ENCODE measurements around the gene MCM7. TPM values are rescaled to one million over a fixed set of nuclear protein-coding genes. Genes with fewer than 3 reads are reported as not detected.

The MCM7 gene
- polyA plus RNA-seq, 1 of the 3 experiments (the other 2 are of a cell fraction) = 241 TPM

DNA sequence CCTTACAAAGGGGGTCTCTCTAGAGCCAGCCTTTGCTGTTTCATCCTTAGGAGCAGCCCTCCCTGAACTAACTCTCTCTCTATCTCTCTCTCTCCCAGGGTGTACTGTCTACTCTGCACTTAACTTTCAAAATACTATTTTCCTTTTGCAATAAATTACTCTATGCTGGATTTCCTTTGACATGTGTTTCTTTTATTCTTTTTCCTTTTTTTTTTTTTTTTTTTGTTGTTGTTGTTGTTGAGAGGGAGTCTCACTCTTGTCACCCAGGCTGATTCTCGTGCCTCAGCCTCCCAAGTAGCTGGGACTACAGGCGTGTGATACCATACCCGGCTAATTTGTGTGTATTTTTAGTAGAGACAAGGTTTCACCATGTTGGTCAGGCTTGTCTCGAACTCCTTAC, 18.2 kb downstream of the MCM7 start:
- ChIA-PET POLR2A (interaction anchor here (0.5 kb wide), 1 partner anchor 52 kb away, joined by 3 read pairs; no protein-coding TSS in a partner anchor), CTCF (interaction anchor here (1.0 to 8.5 kb wide), 11 partner anchors 12 to 506 kb away, joined by 3 to 59 read pairs (median 6); partner anchors contain the start of genes AP4M1 and MCM7)
- TF ChIP-seq, protein P1, sequence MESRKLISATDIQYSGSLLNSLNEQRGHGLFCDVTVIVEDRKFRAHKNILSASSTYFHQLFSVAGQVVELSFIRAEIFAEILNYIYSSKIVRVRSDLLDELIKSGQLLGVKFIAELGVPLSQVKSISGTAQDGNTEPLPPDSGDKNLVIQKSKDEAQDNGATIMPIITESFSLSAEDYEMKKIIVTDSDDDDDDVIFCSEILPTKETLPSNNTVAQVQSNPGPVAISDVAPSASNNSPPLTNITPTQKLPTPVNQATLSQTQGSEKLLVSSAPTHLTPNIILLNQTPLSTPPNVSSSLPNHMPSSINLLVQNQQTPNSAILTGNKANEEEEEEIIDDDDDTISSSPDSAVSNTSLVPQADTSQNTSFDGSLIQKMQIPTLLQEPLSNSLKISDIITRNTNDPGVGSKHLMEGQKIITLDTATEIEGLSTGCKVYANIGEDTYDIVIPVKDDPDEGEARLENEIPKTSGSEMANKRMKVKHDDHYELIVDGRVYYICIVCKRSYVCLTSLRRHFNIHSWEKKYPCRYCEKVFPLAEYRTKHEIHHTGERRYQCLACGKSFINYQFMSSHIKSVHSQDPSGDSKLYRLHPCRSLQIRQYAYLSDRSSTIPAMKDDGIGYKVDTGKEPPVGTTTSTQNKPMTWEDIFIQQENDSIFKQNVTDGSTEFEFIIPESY (IDR thresholded peaks at IDR 0.05; ENCODE audit: borderline replicate concordance, low read depth) = no peak
- no peak for TF ChIP-seq RAD21 (IDR thresholded peaks at IDR 0.05; ENCODE audit: low read length)
- no peak for TF ChIP-seq FOXJ3 (CRISPR knock-in tag; IDR thresholded peaks at IDR 0.05)
- no peak for TF ChIP-seq YY1 (IDR thresholded peaks at IDR 0.05; ENCODE audit: low read depth)
- TF ChIP-seq SMC3 (IDR thresholded peaks at IDR 0.05; ENCODE audit: low read depth, low read length) = no peak
- no peak for TF ChIP-seq CTCF (IDR thresholded peaks at IDR 0.05)
- TF ChIP-seq ELF1 (IDR thresholded peaks at IDR 0.05) = no peak
- H3K4me2 ChIP-seq = no peak overlapping the region
- peaks cover 13 to 29% of the 10 kb centered on the region in 2 experiments; a peak in 3 of 4 replicates for H3K4me1 ChIP-seq (ENCODE audit: control insufficient read depth in 1 of 2, insufficient read depth in 2 of 2, low read depth in 1 of 2, low read length in 1 of 2)
- H3K27me3 ChIP-seq (ENCODE audit: insufficient read depth) = no peaks in the 10 kb centered on the region
- H3K9me2 ChIP-seq = no peaks in the 10 kb centered on the region
- peaks cover 38% of the 10 kb centered on the region for H3K79me2 ChIP-seq (ENCODE audit: insufficient read depth)
- DNase-seq = no peak
- no peak overlapping the region for H3K27ac ChIP-seq (ENCODE audit: low read depth in 2 of 2, low read length in 1 of 2)
- H3K9me3 ChIP-seq = no peaks in the 10 kb centered on the region
- H3K9ac ChIP-seq = no peak overlapping the region
- WGBS (ENCODE audit: low lambda C conversion rate) = 88% methylated on average over 4 of the region's 4 CpGs
- H3F3A ChIP-seq (replicated peaks; ENCODE audit: insufficient read depth) = peaks cover 18% of the 10 kb centered on the region
- H3K36me3 ChIP-seq (replicated peaks in 1 of 2; ENCODE audit: control insufficient read depth in 1 of 2, insufficient read depth in 2 of 2, low read length in 1 of 2) = peaks cover 12 to 24% of the 10 kb centered on the region in 2 experiments
- H4K20me1 ChIP-seq (ENCODE audit: insufficient read depth) = peaks cover 16% of the 10 kb centered on the region; the same call in 1 of the 2 replicates
- no peak overlapping the region for H3K4me3 ChIP-seq (ENCODE audit: low read depth in 2 of 2, low read length in 1 of 2)
- no peak overlapping the region for H2AFZ ChIP-seq (ENCODE audit: low read depth)

GRCh38 chr7:100081535-100082102, 19.6 kb downstream of the MCM7 start, which contains the start of gene ZNF3:
Gene ZNF3, minus strand, starts transcription at chr7:100081723. Its CDS starts 4,366 bp downstream, at chr7:100077357.
- Histone ChIP-seq H3K4me1 (ENCODE audit: control insufficient read depth in 1 of 2, insufficient read depth in 2 of 2, low read depth in 1 of 2, low read length in 1 of 2) (peaks cover 12 to 19% of the 10 kb centered on the region in 2 experiments; a peak in 3 of 4 replicates), H3K4me2 (peak within 1 kb of the TSS; percentile 87), H3F3A (replicated peaks; ENCODE audit: insufficient read depth) (peaks cover 11% of the 10 kb centered on the region), H3K4me3 (ENCODE audit: low read depth in 2 of 2, low read length in 1 of 2) (peak within 1 kb of the TSS; percentile 67 to 94), H4K20me1 (ENCODE audit: insufficient read depth) (peaks cover 20% of the 10 kb centered on the region; the same call in 1 of the 2 replicates), H3K36me3 (replicated peaks in 1 of 2; ENCODE audit: control insufficient read depth in 1 of 2, insufficient read depth in 2 of 2, low read length in 1 of 2) (peaks cover 21 to 38% of the 10 kb centered on the region in 2 experiments), H2AFZ (ENCODE audit: low read depth) (peak within 1 kb of the TSS; percentile 65), H3K9me2 (no peaks in the 10 kb centered on the region), H3K27ac (ENCODE audit: low read depth in 2 of 2, low read length in 1 of 2) (peak within 1 kb of the TSS; percentile 76 to 87), H3K79me2 (ENCODE audit: insufficient read depth) (peaks cover 49% of the 10 kb centered on the region), H3K27me3 (ENCODE audit: insufficient read depth) (no peaks in the 10 kb centered on the region), H3K9ac (peak within 1 kb of the TSS; percentile 92), H3K9me3 (no peaks in the 10 kb centered on the region)
- WGBS (ENCODE audit: low lambda C conversion rate) = under 1% methylated on average over 30 of the region's 55 CpGs
- ChIA-PET POLR2A (interaction anchor here (0.9 to 1.4 kb wide), 3 partner anchors 20 to 88 kb away, joined by 3 to 11 read pairs (median 4); partner anchors contain the start of genes AP4M1, MCM7 and ZSCAN21), CTCF (interaction anchor here (0.7 to 8.5 kb wide), 17 partner anchors 9 to 508 kb away, joined by 3 to 59 read pairs (median 5); partner anchors contain the start of genes AP4M1, LAMTOR4, MCM7 and TRIM4)
- peak; percentile 99 for DNase-seq
- TF ChIP-seq NFIC (IDR thresholded peaks at IDR 0.05; ENCODE audit: borderline replicate concordance) (peak; percentile 56; the same call in 1 of the 2 replicates), POLR2AphosphoS5 (IDR thresholded peaks at IDR 0.05; ENCODE audit: low read depth, low read length) (peak; percentile 97), USF1 (IDR thresholded peaks at IDR 0.05; ENCODE audit: borderline replicate concordance, low read depth) (peak; percentile 44; the same call in 1 of the 2 replicates), ELF1 (IDR thresholded peaks at IDR 0.05) (peak; percentile 88), NRF1 (IDR thresholded peaks at IDR 0.05; ENCODE audit: low read depth, low read length) (no peak), TCF12 (IDR thresholded peaks at IDR 0.05) (peak; percentile 60), MXI1 (IDR thresholded peaks at IDR 0.05; ENCODE audit: low read depth, low read length) (peak; percentile 97), MEF2A (IDR thresholded peaks at IDR 0.05; ENCODE audit: borderline replicate concordance, low read depth) (no peak), EZH2phosphoT487 (IDR thresholded peaks at IDR 0.05; ENCODE audit: borderline replicate concordance, low read depth) (no peak), FOXJ3 (CRISPR knock-in tag; IDR thresholded peaks at IDR 0.05) (peak; percentile 10; the same call in 1 of the 2 replicates), FOXM1 (IDR thresholded peaks at IDR 0.05; ENCODE audit: low read depth) (no peak), SIN3A (IDR thresholded peaks at IDR 0.05; ENCODE audit: borderline replicate concordance, low read depth, low read length) (peak; percentile 97; the same call in 1 of the 2 replicates)
- TF ChIP-seq, protein P1 (IDR thresholded peaks at IDR 0.05; ENCODE audit: borderline replicate concordance, low read depth) = 0 out of 2 replicates have a peak, but pooled peaks have one; percentile 85
- TF ChIP-seq, protein P2, sequence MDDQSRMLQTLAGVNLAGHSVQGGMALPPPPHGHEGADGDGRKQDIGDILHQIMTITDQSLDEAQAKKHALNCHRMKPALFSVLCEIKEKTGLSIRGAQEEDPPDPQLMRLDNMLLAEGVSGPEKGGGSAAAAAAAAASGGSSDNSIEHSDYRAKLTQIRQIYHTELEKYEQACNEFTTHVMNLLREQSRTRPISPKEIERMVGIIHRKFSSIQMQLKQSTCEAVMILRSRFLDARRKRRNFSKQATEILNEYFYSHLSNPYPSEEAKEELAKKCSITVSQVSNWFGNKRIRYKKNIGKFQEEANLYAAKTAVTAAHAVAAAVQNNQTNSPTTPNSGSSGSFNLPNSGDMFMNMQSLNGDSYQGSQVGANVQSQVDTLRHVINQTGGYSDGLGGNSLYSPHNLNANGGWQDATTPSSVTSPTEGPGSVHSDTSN (IDR thresholded peaks at IDR 0.05) = peak; percentile 96

All from SK-N-SH (cell line).